ENCODE results near the gene CAPN1. TPM values are rescaled to one million over a fixed set of nuclear protein-coding genes. Genes with fewer than 3 reads are reported as not detected.

CAPN1 gene
- total and polyA plus RNA-seq, 9 of the 15 experiments (the other 6 are each of a cell fraction or from before 2014, with no cell fraction given): 3.5 to 199 (median 61.6) TPM

- TF ChIP-seq SAFB2 (IDR thresholded peaks at IDR 0.05; ENCODE audit: borderline replicate concordance, low read depth, low read length, severe bottlenecking) (no peak), EGR1 (conservative IDR thresholded peaks at IDR 0.05) (peak; percentile 49; the same call in 1 of the 2 replicates), FOXP1 (CRISPR knock-in tag; IDR thresholded peaks at IDR 0.05) (no peak; the same call in 1 of the 2 replicates), ZBTB40 (IDR thresholded peaks at IDR 0.05) (0 out of 2 replicates have a peak, but pooled peaks have one; percentile 31), ZBTB40 (CRISPR knock-in tag; IDR thresholded peaks at IDR 0.05) (no peak), GTF3C2 (IDR thresholded peaks at IDR 0.05; ENCODE audit: borderline replicate concordance, extremely low read depth, insufficient read length) (no peak), ZBTB1 (CRISPR knock-in tag; IDR thresholded peaks at IDR 0.05; ENCODE audit: borderline replicate concordance, low read depth) (peak; percentile 81), NCOA6 (IDR thresholded peaks at IDR 0.05) (no peak), SMAD3 (CRISPR knock-in tag; conservative IDR thresholded peaks at IDR 0.05) (no peak), HES1 (IDR thresholded peaks at IDR 0.05; ENCODE audit: low read depth) (no peak), ZBTB34 (CRISPR knock-in tag; IDR thresholded peaks at IDR 0.05) (no peak)
Observed at GRCh38 chr11:65180877-65181568, 705 bp upstream of the CAPN1 start (continued).

Data from K562 (cell line).